Retinal pigment epithelial cell (primary cell): ENCODE measurements around the gene LBHD2.

Experiments
- DNase-seq: peaks from one replicate; pipeline ENCODE4 v3.0.0-alpha.2; 2010; ENCODE audit warnings: low read depth
- H3K4me3 ChIP-seq: 2 replicates; pipeline ENCODE4 v1.5.1; 2011; ENCODE audit warnings: mild to moderate bottlenecking, low read length, control low read depth, moderate library complexity
- CTCF ChIP-seq: conservative IDR thresholded peaks from 2 replicates; pipeline ENCODE4 v1.5.1; 2011; ENCODE audit warnings: low read depth, low read length, control low read depth, inconsistent platforms

Gene LBHD2

GRCh38 chr14:103068351-103069073 is 15.5 kb upstream of the LBHD2 start:
- no peak for TF ChIP-seq CTCF
- DNase-seq = no peak
- no peak overlapping the region for H3K4me3 ChIP-seq

GRCh38 chr14:103070263-103070885 is 13.6 kb upstream of the LBHD2 start:
- TF ChIP-seq CTCF = no peak
- DNase-seq = no peak
- H3K4me3 ChIP-seq = no peak overlapping the region

- no peak for DNase-seq
- TF ChIP-seq CTCF = no peak
- H3K4me3 ChIP-seq = no peak overlapping the region
Observed at GRCh38 chr14:103070971-103071542, 13.0 kb upstream of the LBHD2 start.

- TF ChIP-seq CTCF = no peak
- DNase-seq = no peak
- no peak overlapping the region for H3K4me3 ChIP-seq
Observed at GRCh38 chr14:103071544-103072251, 12.3 kb upstream of the LBHD2 start.

- TF ChIP-seq CTCF = peak; percentile 7
Observed at GRCh38 chr14:103072595-103073366, 11.2 kb upstream of the LBHD2 start.

GRCh38 chr14:103073367-103073875 is 10.6 kb upstream of the LBHD2 start:
- no peak for TF ChIP-seq CTCF
- no peak overlapping the region for H3K4me3 ChIP-seq
- DNase-seq = no peak

More at GRCh38 chr14:103072595-103073366, 11.2 kb upstream of the LBHD2 start:
- no peak for DNase-seq
- H3K4me3 ChIP-seq = no peak overlapping the region
